Measurements from ENCODE around the gene ZNF275.

Gene ZNF275

GRCh38 chrX:153297376-153297775, 36.6 kb upstream of the ZNF275 start:
- Histone ChIP-seq H3F3A (ENCODE audit: low read depth) (no peaks in the 10 kb centered on the region), H3K36me3 (ENCODE audit: insufficient read depth, low read length) (no peaks in the 10 kb centered on the region), H3K9me3 (ENCODE audit: insufficient read depth, low read depth, low read length) (no peaks in the 10 kb centered on the region), H2AFZ (ENCODE audit: low read length) (no peak overlapping the region), H3K79me2 (ENCODE audit: insufficient read depth, low read length) (no peaks in the 10 kb centered on the region), H3K4me3 (ENCODE audit: low read length, poor library complexity, severe bottlenecking) (no peak overlapping the region), H3K4me1 (ENCODE audit: insufficient read depth, low read length, poor library complexity, severe bottlenecking) (no peaks in the 10 kb centered on the region), H3K4me2 (ENCODE audit: low read depth, low read length, poor library complexity, severe bottlenecking) (no peak overlapping the region), H3K9ac (ENCODE audit: low read depth, low read length, poor library complexity, severe bottlenecking) (no peak overlapping the region), H3K27me3 (ENCODE audit: insufficient read depth, low read length, poor library complexity, severe bottlenecking) (no peaks in the 10 kb centered on the region), H4K20me1 (ENCODE audit: insufficient read depth, low read length, poor library complexity, severe bottlenecking) (no peaks in the 10 kb centered on the region), H3K9me2 (replicated peaks; ENCODE audit: low read depth, low read length) (no peaks in the 10 kb centered on the region)
- TF ChIP-seq CTCF (conservative IDR thresholded peaks at IDR 0.05; ENCODE audit: low read length) (no peak), EZH2phosphoT487 (IDR thresholded peaks at IDR 0.05; ENCODE audit: borderline replicate concordance) (no peak)

- H3K79me2 ChIP-seq (ENCODE audit: insufficient read depth, low read length) = no peaks in the 10 kb centered on the region
- H2AFZ ChIP-seq (ENCODE audit: low read length) = no peak overlapping the region
- H3K9me2 ChIP-seq (replicated peaks; ENCODE audit: low read depth, low read length) = no peaks in the 10 kb centered on the region
- no peaks in the 10 kb centered on the region for H3K27me3 ChIP-seq (ENCODE audit: insufficient read depth, low read length, poor library complexity, severe bottlenecking)
- no peak overlapping the region for H3K9ac ChIP-seq (ENCODE audit: low read depth, low read length, poor library complexity, severe bottlenecking)
- no peaks in the 10 kb centered on the region for H3K36me3 ChIP-seq (ENCODE audit: insufficient read depth, low read length)
- H4K20me1 ChIP-seq (ENCODE audit: insufficient read depth, low read length, poor library complexity, severe bottlenecking) = no peaks in the 10 kb centered on the region
- H3K4me1 ChIP-seq (ENCODE audit: insufficient read depth, low read length, poor library complexity, severe bottlenecking) = no peaks in the 10 kb centered on the region
- H3K4me3 ChIP-seq (ENCODE audit: low read length, poor library complexity, severe bottlenecking) = no peak overlapping the region
- no peaks in the 10 kb centered on the region for H3K9me3 ChIP-seq (ENCODE audit: insufficient read depth, low read depth, low read length)
- TF ChIP-seq EZH2phosphoT487 (IDR thresholded peaks at IDR 0.05; ENCODE audit: borderline replicate concordance) (no peak), CTCF (conservative IDR thresholded peaks at IDR 0.05; ENCODE audit: low read length) (no peak)
- H3K4me2 ChIP-seq (ENCODE audit: low read depth, low read length, poor library complexity, severe bottlenecking) = no peak overlapping the region
- no peaks in the 10 kb centered on the region for H3F3A ChIP-seq (ENCODE audit: low read depth)
These were observed 34.1 kb upstream of the ZNF275 start for GRCh38 chrX:153299855-153300254.

GRCh38 chrX:153301746-153302145, 32.2 kb upstream of the ZNF275 start:
- no peaks in the 10 kb centered on the region for H3K36me3 ChIP-seq (ENCODE audit: insufficient read depth, low read length)
- no peaks in the 10 kb centered on the region for H3K9me3 ChIP-seq (ENCODE audit: insufficient read depth, low read depth, low read length)
- H3K79me2 ChIP-seq (ENCODE audit: insufficient read depth, low read length) = no peaks in the 10 kb centered on the region
- H3K9ac ChIP-seq (ENCODE audit: low read depth, low read length, poor library complexity, severe bottlenecking) = no peak overlapping the region
- H3K27me3 ChIP-seq (ENCODE audit: insufficient read depth, low read length, poor library complexity, severe bottlenecking) = no peaks in the 10 kb centered on the region
- no peak for TF ChIP-seq CTCF (conservative IDR thresholded peaks at IDR 0.05; ENCODE audit: low read length)
- no peak for TF ChIP-seq EZH2phosphoT487 (IDR thresholded peaks at IDR 0.05; ENCODE audit: borderline replicate concordance)
- H3F3A ChIP-seq (ENCODE audit: low read depth) = no peaks in the 10 kb centered on the region
- H2AFZ ChIP-seq (ENCODE audit: low read length) = no peak overlapping the region
- H3K4me1 ChIP-seq (ENCODE audit: insufficient read depth, low read length, poor library complexity, severe bottlenecking) = no peaks in the 10 kb centered on the region
- no peaks in the 10 kb centered on the region for H3K9me2 ChIP-seq (replicated peaks; ENCODE audit: low read depth, low read length)
- H4K20me1 ChIP-seq (ENCODE audit: insufficient read depth, low read length, poor library complexity, severe bottlenecking) = no peaks in the 10 kb centered on the region
- H3K4me2 ChIP-seq (ENCODE audit: low read depth, low read length, poor library complexity, severe bottlenecking) = no peak overlapping the region
- H3K4me3 ChIP-seq (ENCODE audit: low read length, poor library complexity, severe bottlenecking) = no peak overlapping the region

Data from Loucy (cell line).